Measurements from ENCODE around the gene C6orf89.

Gene C6orf89

GRCh38 chr6:36970892-36971842 is 85.4 kb downstream of the C6orf89 start:
- DNase-seq: no peak

GRCh38 chr6:36971921-36972673 is 86.3 kb downstream of the C6orf89 start:
- DNase-seq: no peak

GRCh38 chr6:36973190-36973589 is 87.4 kb downstream of the C6orf89 start:
- no peak for DNase-seq

GRCh38 chr6:36973647-36974046 is 87.9 kb downstream of the C6orf89 start:
- DNase-seq: no peak

- no peak for DNase-seq
Observed at GRCh38 chr6:36975231-36976006, 89.7 kb downstream of the C6orf89 start.

GRCh38 chr6:36976007-36976264 is 90.2 kb downstream of the C6orf89 start:
- DNase-seq: no peak

- no peak for DNase-seq
Observed at GRCh38 chr6:36976509-36976908, 90.8 kb downstream of the C6orf89 start.

- DNase-seq: no peak
Observed at GRCh38 chr6:36976931-36977330, 91.2 kb downstream of the C6orf89 start.

GRCh38 chr6:36977470-36977941 is 91.8 kb downstream of the C6orf89 start:
- DNase-seq: no peak
